Left renal pelvis (tissue), 4 donors: ENCODE results near the gene METTL15. TPM values are rescaled to one million over a fixed set of nuclear protein-coding genes. Genes with fewer than 3 reads are reported as not detected.
"Not testable (repeated sequence)": the region's sequence is repeated elsewhere in the genome, so short reads cannot be mapped to it uniquely, and the experiment has no call there.

Experiments used
- DNase-seq, 4 donors: peaks; one replicate each; pipeline ENCODE4 v3.0.0-alpha.2; 2013; ENCODE audit warnings: low read depth in 4 of 4, low spot score in 3 of 4
- polyA plus RNA-seq, 4 donors: library from polyadenylated mRNA; unstranded; fragments of 120-200 nt; gene quantifications; one replicate each; pipeline ENCODE4 v1.2.1, GENCODE V29; 2013; ENCODE audit not compliant: insufficient read length in 4 of 4

Gene METTL15
- polyA plus RNA-seq, 4 donors: 13.9 to 20.8 (median 20.1) TPM

GRCh38 chr11:28289444-28289843, 181.3 kb downstream of the METTL15 start:
- no peak for DNase-seq

- DNase-seq: not testable (repeated sequence)
Observed at GRCh38 chr11:28290995-28291394, 182.8 kb downstream of the METTL15 start.

GRCh38 chr11:28296426-28296825, 188.2 kb downstream of the METTL15 start:
- no peak for DNase-seq

- no peak for DNase-seq
Observed at GRCh38 chr11:28298209-28298608, 190.0 kb downstream of the METTL15 start.

- no peak for DNase-seq
Observed at GRCh38 chr11:28303477-28304191, 195.4 kb downstream of the METTL15 start.

GRCh38 chr11:28315440-28315839, 207.3 kb downstream of the METTL15 start:
- DNase-seq: no peak

GRCh38 chr11:28318871-28319270, 210.7 kb downstream of the METTL15 start:
- DNase-seq: no peak

- DNase-seq: peak in 3 of 4 donors; percentile 12 to 45 (median 14)
Observed at GRCh38 chr11:28323621-28324020, 215.4 kb downstream of the METTL15 start.

- DNase-seq: not testable (repeated sequence)
Observed at GRCh38 chr11:28332393-28332792, 224.2 kb downstream of the METTL15 start.

- no peak for DNase-seq
Observed at GRCh38 chr11:28337701-28338100, 229.5 kb downstream of the METTL15 start.

GRCh38 chr11:28338371-28338770, 230.2 kb downstream of the METTL15 start:
- no peak for DNase-seq

- no peak for DNase-seq
Observed at GRCh38 chr11:28339488-28339887, 231.3 kb downstream of the METTL15 start.

GRCh38 chr11:28342716-28343115, 234.5 kb downstream of the METTL15 start:
- DNase-seq: no peak

- no peak for DNase-seq
Observed at GRCh38 chr11:28343304-28344233, 235.4 kb downstream of the METTL15 start.

GRCh38 chr11:28346209-28346608, 238.0 kb downstream of the METTL15 start:
- no peak for DNase-seq

GRCh38 chr11:28346721-28347120, 238.5 kb downstream of the METTL15 start:
- DNase-seq: no peak

- no peak for DNase-seq
Observed at GRCh38 chr11:28347371-28347770, 239.2 kb downstream of the METTL15 start.

- no peak for DNase-seq
Observed at GRCh38 chr11:28350216-28350615, 242.0 kb downstream of the METTL15 start.

- DNase-seq: no peak
Observed at GRCh38 chr11:28353991-28354390, 245.8 kb downstream of the METTL15 start.

GRCh38 chr11:28366549-28367346, 258.6 kb downstream of the METTL15 start:
- DNase-seq: no peak

GRCh38 chr11:28378095-28378494, 269.9 kb downstream of the METTL15 start:
- DNase-seq: not testable (repeated sequence)
